Panc1 (cell line): ENCODE data around the gene TANC1.

Source experiments
- CTCF ChIP-seq: fragments of 450-650 bp; IDR thresholded peaks from 2 replicates; pipeline ENCODE4 v1.5.1; 2017; ENCODE audit warnings: mild to moderate bottlenecking
- POLR2AphosphoS5 ChIP-seq: IDR thresholded peaks from 2 replicates; pipeline ENCODE4 v1.6.1; 2012; ENCODE audit warnings: mild to moderate bottlenecking, low read depth, low read length, moderate library complexity
- REST ChIP-seq, 2 experiments: IDR thresholded peaks; 2 replicates each; pipeline ENCODE4 v1.6.1; 2011 to 2012; ENCODE audit warnings: low read depth in 2 of 2, control low read depth in 1 of 2, low read length in 1 of 2, mild to moderate bottlenecking in 1 of 2, moderate library complexity in 1 of 2; ENCODE audit not compliant: insufficient read depth in 1 of 2
- SIN3A ChIP-seq: IDR thresholded peaks from 2 replicates; pipeline ENCODE4 v1.6.1; 2012; ENCODE audit warnings: low read depth, mild to moderate bottlenecking, low read length, moderate library complexity, borderline replicate concordance; ENCODE audit not compliant: insufficient read depth
- TCF7L2 ChIP-seq: IDR thresholded peaks from 2 replicates; pipeline ENCODE4 v1.6.1; 2011; ENCODE audit warnings: mild to moderate bottlenecking, low read depth, low read length, inconsistent platforms

- TF ChIP-seq TCF7L2 (no peak), POLR2AphosphoS5 (no peak), CTCF (no peak), SIN3A (no peak), REST (IDR thresholded peaks at IDR 0.05; ENCODE audit: insufficient read depth in 1 of 2, low read depth in 2 of 2, low read length in 1 of 2) (no peak)
Observed at GRCh38 chr2:159199236-159199635, 230.8 kb downstream of the TANC1 start.
